Brain microvascular endothelial cell (primary cell): ENCODE measurements around the gene SUPV3L1.

Source experiments
- DNase-seq: peaks from one replicate; pipeline ENCODE4 v3.0.0-alpha.2; 2020
- H3K27ac ChIP-seq: fragments of 250-450 bp; sonication (Bioruptor Pico); 2 replicates; pipeline ENCODE4 v1.5.1; 2020; ENCODE audit warnings: mild to moderate bottlenecking, moderate library complexity
- H3K27me3 ChIP-seq: fragments of 250-450 bp; sonication (Bioruptor Pico); replicated peaks from 2 replicates; pipeline ENCODE4 v1.5.1; 2020; ENCODE audit warnings: mild to moderate bottlenecking
- H3K36me3 ChIP-seq: fragments of 250-450 bp; sonication (Bioruptor Pico); replicated peaks from 2 replicates; pipeline ENCODE4 v1.5.1; 2020; ENCODE audit warnings: mild to moderate bottlenecking
- H3K4me3 ChIP-seq: 2 replicates; pipeline ENCODE4 v1.5.1; 2011; ENCODE audit warnings: low read depth, mild to moderate bottlenecking, control low read depth, low read length, moderate library complexity
- in situ Hi-C: cut with HindIII; loops from 2 replicates; pipeline ENCODE4 v1.10.0; 2017; ENCODE audit warnings: low sequenced_read_pairs, low pct_ligation_motif_present
- TF ChIP-seq, protein P1 (sequence below): IDR thresholded peaks from 2 replicates; pipeline ENCODE4 v1.5.1; 2011; ENCODE audit warnings: low read depth, mild to moderate bottlenecking, moderate library complexity, low read length, control low read depth, inconsistent platforms; ENCODE audit errors: missing control alignments

The SUPV3L1 gene

DNA sequence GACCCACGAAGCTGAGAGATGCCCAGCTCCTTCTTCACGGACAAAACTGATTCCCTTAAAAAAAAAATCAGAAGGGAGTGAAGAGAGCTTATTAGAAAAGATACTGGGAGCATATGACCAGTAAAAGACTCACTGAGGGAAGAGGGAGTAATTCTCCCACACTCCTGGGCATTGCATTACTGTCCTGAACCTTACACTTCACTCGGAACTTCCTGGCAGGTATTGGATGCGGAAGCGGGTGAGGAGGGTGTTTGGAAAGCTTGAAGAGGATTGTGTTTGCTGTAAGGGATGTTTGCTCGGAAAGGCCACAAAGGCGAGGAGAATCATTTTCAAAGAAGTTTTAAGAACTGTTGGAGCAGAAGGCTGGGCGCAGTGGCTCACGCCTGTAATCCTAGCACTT lies 40.5 kb downstream of the SUPV3L1 start:
- H3K27ac ChIP-seq = no peak overlapping the region
- H3K36me3 ChIP-seq = no peaks in the 10 kb centered on the region
- DNase-seq = no peak
- no peak overlapping the region for H3K4me3 ChIP-seq
- in situ Hi-C loops = no loop called here
- TF ChIP-seq, protein P1, sequence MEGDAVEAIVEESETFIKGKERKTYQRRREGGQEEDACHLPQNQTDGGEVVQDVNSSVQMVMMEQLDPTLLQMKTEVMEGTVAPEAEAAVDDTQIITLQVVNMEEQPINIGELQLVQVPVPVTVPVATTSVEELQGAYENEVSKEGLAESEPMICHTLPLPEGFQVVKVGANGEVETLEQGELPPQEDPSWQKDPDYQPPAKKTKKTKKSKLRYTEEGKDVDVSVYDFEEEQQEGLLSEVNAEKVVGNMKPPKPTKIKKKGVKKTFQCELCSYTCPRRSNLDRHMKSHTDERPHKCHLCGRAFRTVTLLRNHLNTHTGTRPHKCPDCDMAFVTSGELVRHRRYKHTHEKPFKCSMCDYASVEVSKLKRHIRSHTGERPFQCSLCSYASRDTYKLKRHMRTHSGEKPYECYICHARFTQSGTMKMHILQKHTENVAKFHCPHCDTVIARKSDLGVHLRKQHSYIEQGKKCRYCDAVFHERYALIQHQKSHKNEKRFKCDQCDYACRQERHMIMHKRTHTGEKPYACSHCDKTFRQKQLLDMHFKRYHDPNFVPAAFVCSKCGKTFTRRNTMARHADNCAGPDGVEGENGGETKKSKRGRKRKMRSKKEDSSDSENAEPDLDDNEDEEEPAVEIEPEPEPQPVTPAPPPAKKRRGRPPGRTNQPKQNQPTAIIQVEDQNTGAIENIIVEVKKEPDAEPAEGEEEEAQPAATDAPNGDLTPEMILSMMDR = no peak
- no peaks in the 10 kb centered on the region for H3K27me3 ChIP-seq

DNA sequence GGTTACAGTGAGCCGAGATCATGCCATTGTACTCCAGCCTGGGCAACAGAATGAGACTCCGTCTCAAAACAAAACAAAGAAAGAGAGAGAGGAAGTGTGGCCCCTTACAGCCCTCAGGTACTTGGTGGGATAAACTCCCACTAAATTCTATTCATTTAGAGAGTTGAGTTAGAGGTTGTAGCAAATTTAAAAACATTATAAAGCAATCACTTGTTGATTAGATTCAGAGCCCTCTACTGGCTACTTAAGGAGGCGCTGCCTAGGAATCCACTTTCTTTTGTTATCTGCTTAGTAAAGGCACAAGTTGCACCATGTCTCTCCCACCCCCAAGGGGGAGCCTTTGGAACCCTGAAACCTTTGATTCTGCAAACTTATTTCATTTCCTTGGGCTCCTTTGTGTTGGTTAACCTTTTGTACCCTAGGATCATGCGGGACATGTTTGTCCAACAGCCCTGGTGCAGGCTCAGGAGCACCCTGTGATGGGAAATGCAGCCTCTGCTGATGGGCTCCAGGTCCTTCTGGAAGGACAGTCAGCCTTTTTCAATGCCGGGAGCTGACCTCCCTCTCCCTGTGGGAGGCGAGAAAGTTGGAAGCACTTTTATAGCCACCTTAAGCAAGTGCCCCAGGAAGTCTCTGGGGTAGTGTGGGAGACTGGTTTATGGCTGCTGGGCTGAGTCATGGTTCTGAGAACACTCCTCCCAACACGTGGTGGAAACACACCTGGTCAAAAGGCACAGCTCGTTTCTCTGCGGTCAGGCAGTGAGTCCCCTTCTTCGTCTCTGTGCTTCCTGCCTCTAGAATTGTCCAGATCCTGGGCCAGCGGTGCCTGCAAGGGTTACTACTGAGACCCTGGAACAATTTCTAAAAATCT lies 42.4 kb downstream of the SUPV3L1 start:
- Histone ChIP-seq H3K36me3 (no peaks in the 10 kb centered on the region), H3K4me3 (no peak overlapping the region), H3K27me3 (no peaks in the 10 kb centered on the region), H3K27ac (no peak overlapping the region)
- TF ChIP-seq, protein P1 = peak; percentile 77
- peak; percentile 59 for DNase-seq
- in situ Hi-C loops = no loop called here

DNA sequence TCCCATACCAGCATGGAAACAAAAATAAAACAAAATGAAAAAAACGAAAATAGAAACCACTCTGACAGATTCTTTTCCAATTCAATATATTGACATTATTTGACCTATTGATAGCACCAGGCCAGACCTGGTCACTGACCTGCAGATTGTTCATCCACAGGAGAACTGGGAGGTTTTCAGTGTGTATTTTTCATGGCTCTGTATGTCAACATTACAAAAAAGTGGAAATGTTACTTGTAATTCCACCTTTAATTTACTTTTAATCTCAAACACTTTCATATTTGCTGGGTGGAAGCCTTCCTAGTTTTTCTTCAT lies 43.0 kb downstream of the SUPV3L1 start:
- Histone ChIP-seq H3K27me3 (no peaks in the 10 kb centered on the region), H3K36me3 (no peaks in the 10 kb centered on the region), H3K27ac (no peak overlapping the region), H3K4me3 (no peak overlapping the region)
- in situ Hi-C loops = no loop called here
- DNase-seq = no peak
- TF ChIP-seq, protein P1 = no peak

DNA sequence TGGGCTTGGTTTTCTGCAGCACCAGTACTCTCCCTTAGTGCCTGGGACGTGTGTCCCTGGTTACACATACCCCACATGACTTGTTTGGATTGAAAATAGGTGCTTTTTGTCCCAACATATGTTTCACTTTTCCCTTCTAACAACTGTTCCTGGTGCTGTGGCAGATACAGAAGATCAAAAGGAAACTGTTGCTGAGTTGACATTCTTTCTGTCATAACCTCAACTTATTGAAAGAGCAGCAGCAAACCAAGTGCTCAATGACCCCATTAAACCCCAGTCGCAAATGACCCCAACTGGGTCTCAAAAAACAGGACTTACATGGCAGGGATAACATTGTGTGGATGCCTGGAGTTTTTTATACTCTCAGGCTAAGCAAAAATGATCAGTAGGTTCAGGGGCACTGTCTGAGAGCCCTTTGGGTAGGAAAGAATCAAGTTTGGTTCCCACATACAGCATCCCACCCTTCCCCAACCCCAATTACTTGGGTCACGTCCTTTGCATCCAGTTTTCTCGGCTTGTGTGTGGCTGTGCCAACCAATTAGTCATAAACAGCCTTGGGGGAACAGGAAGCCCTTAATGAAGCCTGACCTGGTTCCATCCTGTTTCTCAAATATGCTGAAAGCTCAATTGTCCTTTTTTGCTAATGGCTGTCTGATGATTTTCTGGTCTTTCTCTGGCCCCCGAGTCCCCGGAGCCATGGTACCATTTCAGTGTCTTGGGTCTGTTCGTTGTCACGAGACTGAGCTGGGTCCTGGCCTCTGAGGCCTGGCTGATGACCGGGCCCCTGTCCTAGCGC lies 45.0 kb downstream of the SUPV3L1 start:
- TF ChIP-seq, protein P1 = no peak
- no peak for DNase-seq
- Histone ChIP-seq H3K4me3 (no peak overlapping the region), H3K36me3 (no peaks in the 10 kb centered on the region), H3K27me3 (no peaks in the 10 kb centered on the region), H3K27ac (no peak overlapping the region)
- in situ Hi-C loops = loop anchor here (25.0 kb wide), 1 partner anchor 162 kb away; no protein-coding TSS in a partner anchor

DNA sequence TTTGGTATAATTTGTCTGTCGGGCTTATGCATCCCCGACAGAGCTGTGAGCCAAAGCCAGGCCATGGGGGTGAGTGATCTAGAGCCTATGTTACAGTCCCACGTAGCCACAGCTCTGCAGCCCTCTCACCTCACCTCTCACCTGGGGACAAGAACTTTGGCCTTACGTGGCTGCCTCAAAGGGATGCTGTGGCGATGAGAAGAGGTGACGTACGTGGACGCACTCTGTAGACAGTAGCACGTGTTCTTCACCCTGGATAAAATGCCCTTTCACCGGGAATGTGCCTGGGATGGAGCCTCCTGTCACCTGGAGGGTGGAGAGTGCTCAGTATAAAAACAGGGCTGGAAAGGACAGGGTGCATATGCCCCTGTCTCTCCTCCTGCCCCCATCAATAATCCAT lies 45.6 kb downstream of the SUPV3L1 start:
- Histone ChIP-seq H3K36me3 (no peaks in the 10 kb centered on the region), H3K27me3 (no peaks in the 10 kb centered on the region), H3K27ac (no peak overlapping the region), H3K4me3 (no peak overlapping the region)
- TF ChIP-seq, protein P1 = no peak
- in situ Hi-C loops = loop anchor here (25.0 kb wide), 1 partner anchor 162 kb away; no protein-coding TSS in a partner anchor
- DNase-seq = no peak
